Left ventricle myocardium inferior (tissue), 1 donor: ENCODE measurements around the gene ZNF683. TPM values are rescaled to one million over a fixed set of nuclear protein-coding genes. Genes with fewer than 3 reads are reported as not detected.
A peak's percentile ranks its signal among the peaks of the same experiment; 100 is the strongest.

ENCODE experiments used
- DNase-seq: peaks from one replicate; pipeline ENCODE4 v3.0.0-alpha.2; 2020
- H3K27ac ChIP-seq: fragments of 200-600 bp; replicated peaks from 2 replicates; pipeline ENCODE4 v1.8.0; 2021
- H3K27me3 ChIP-seq: fragments of 200-600 bp; 2 replicates; pipeline ENCODE4 v1.8.0; 2021; ENCODE audit warnings: low read depth
- H3K36me3 ChIP-seq: fragments of 200-600 bp; 2 replicates; pipeline ENCODE4 v1.8.0; 2021
- H3K4me1 ChIP-seq: fragments of 200-600 bp; 2 replicates; pipeline ENCODE4 v1.8.0; 2021
- H3K4me3 ChIP-seq: fragments of 200-600 bp; 2 replicates; pipeline ENCODE4 v1.8.0; 2021; ENCODE audit warnings: mild to moderate bottlenecking, moderate library complexity
- H3K9me3 ChIP-seq: fragments of 200-600 bp; replicated peaks from 2 replicates; pipeline ENCODE4 v1.8.0; 2021
- CTCF ChIP-seq: fragments of 200-600 bp; IDR thresholded peaks from 2 replicates; pipeline ENCODE4 v1.8.0; 2021; ENCODE audit warnings: antibody characterized with exemption, mild to moderate bottlenecking, borderline replicate concordance
- intact Hi-C: fragments of 100-400 bp; cut with micrococcal nuclease; formaldehyde crosslinking; loops from one replicate; pipeline ENCODE4 v1.11.0; 2022
- total RNA-seq: library from RNA; stranded (reverse); fragmentation: NEBNext Ultra II Directional; extraction: Animal tissue kit (Norgen Biotek cat#: 25700); gene quantifications from one replicate; pipeline ENCODE4 v1.2.1, GENCODE V29; 2021
- donor health status: DM: no; HTN: yes; CAD: no; lungs with severe emphysema.

The ZNF683 gene
- total RNA-seq, 1 donor from 2014 or later = not detected

- intact Hi-C loops = no loop called here
- no peaks in the 10 kb centered on the region for H3K4me1 ChIP-seq
- no peaks in the 10 kb centered on the region for H3K9me3 ChIP-seq
- no peak overlapping the region for H3K4me3 ChIP-seq
- DNase-seq = no peak
- TF ChIP-seq CTCF = no peak
- no peak overlapping the region for H3K27ac ChIP-seq
- H3K27me3 ChIP-seq = peaks cover 97% of the 10 kb centered on the region
- no peaks in the 10 kb centered on the region for H3K36me3 ChIP-seq
Measured at GRCh38 chr1:26411624-26412074, 39.1 kb upstream of the ZNF683 start.

GRCh38 chr1:26410706-26411623 lies 38.4 kb upstream of the ZNF683 start, which contains the start of gene LIN28A:
Gene LIN28A (plus strand): TSS chr1:26410817. CDS start chr1:26410892, 75 bp downstream.
- no peaks in the 10 kb centered on the region for H3K9me3 ChIP-seq
- no peaks in the 10 kb centered on the region for H3K36me3 ChIP-seq
- intact Hi-C loops = no loop called here
- H3K27me3 ChIP-seq = peaks cover 97% of the 10 kb centered on the region
- no peak for TF ChIP-seq CTCF
- H3K4me1 ChIP-seq = no peaks in the 10 kb centered on the region
- no peak within 1 kb of the TSS for H3K4me3 ChIP-seq
- H3K27ac ChIP-seq = no peak within 1 kb of the TSS
- DNase-seq = no peak

DNA sequence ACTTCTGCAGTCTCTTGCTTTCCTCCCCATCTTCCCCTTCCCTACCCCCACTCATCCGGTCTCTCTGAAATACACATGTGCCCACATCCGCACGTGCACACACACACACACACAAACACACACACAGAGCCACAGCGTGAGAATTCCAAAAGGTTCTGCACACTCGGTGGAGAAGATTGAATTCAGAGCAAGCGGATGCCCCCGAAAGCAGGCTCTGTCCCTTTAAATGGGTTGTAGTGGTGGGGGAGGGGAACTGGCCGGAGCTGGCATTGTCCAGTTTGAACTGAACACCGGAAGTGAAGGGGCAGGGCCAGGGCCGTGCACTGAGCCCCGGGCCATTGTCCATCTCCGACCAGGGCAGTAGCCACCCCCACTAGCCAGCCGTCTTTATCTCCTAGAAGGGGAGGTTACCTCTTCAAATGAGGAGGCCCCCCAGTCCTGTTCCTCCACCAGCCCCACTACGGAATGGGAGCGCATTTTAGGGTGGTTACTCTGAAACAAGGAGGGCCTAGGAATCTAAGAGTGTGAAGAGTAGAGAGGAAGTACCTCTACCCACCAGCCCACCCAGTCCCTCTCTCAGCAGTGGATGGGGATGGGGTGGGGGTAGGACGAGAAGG lies 36.7 kb upstream of the ZNF683 start:
- H3K36me3 ChIP-seq = no peaks in the 10 kb centered on the region
- no peak for DNase-seq
- no peaks in the 10 kb centered on the region for H3K9me3 ChIP-seq
- intact Hi-C loops = no loop called here
- H3K27me3 ChIP-seq = peaks cover 94% of the 10 kb centered on the region
- no peak for TF ChIP-seq CTCF
- H3K4me1 ChIP-seq = no peaks in the 10 kb centered on the region
- H3K4me3 ChIP-seq = no peak overlapping the region
- no peak overlapping the region for H3K27ac ChIP-seq

- Histone ChIP-seq H3K9me3 (no peaks in the 10 kb centered on the region), H3K4me1 (no peaks in the 10 kb centered on the region), H3K27ac (no peak overlapping the region), H3K36me3 (no peaks in the 10 kb centered on the region), H3K4me3 (no peak overlapping the region), H3K27me3 (peaks cover 94% of the 10 kb centered on the region)
- no peak for TF ChIP-seq CTCF
- intact Hi-C loops = no loop called here
- DNase-seq = peak; percentile 61
Measured at GRCh38 chr1:26408604-26409003, 36.1 kb upstream of the ZNF683 start.

- H3K4me3 ChIP-seq = no peak overlapping the region
- no peak for DNase-seq
- H3K9me3 ChIP-seq = no peaks in the 10 kb centered on the region
- H3K27ac ChIP-seq = no peak overlapping the region
- peaks cover 94% of the 10 kb centered on the region for H3K27me3 ChIP-seq
- no peak for TF ChIP-seq CTCF
- H3K4me1 ChIP-seq = no peaks in the 10 kb centered on the region
- intact Hi-C loops = no loop called here
- H3K36me3 ChIP-seq = no peaks in the 10 kb centered on the region
Measured at GRCh38 chr1:26405281-26405915, 32.8 kb upstream of the ZNF683 start.
